ENCODE measurements around the gene KCNC3.
A peak's percentile ranks its signal among the peaks of the same experiment; 100 is the strongest.

Gene KCNC3

GRCh38 chr19:50329146-50329925, at the start of gene KCNC3:
Gene KCNC3, minus strand, starts transcription at chr19:50329377. Its CDS starts 295 bp downstream, at chr19:50329082.
- Histone ChIP-seq H3K27me3 (ENCODE audit: low read depth) (peaks cover 13% of the 10 kb centered on the region), H3K4me3 (peak within 1 kb of the TSS; percentile 19)
- in situ Hi-C loops (cut with MboI; ENCODE audit: low sequenced_read_pairs) = no loop called here

GRCh38 chr19:50378863-50379236, 49.7 kb upstream of the KCNC3 start:
- in situ Hi-C loops (cut with MboI; ENCODE audit: low sequenced_read_pairs) = loop anchor here (10.0 kb wide), 1 partner anchor 406 kb away; no protein-coding TSS in a partner anchor
- Histone ChIP-seq H3K9me3 (no peaks in the 10 kb centered on the region), H3K27me3 (ENCODE audit: low read depth) (no peaks in the 10 kb centered on the region), H3K36me3 (replicated peaks) (peaks cover 25% of the 10 kb centered on the region), H3K4me3 (no peak overlapping the region), H3K4me1 (peaks cover 6% of the 10 kb centered on the region)
- DNase-seq (ENCODE audit: low spot score in 2 of 2) = no peak

More at GRCh38 chr19:50329146-50329925, at the start of gene KCNC3:
- DNase-seq (ENCODE audit: low spot score in 2 of 2) = peak; percentile 94 to 100
- Histone ChIP-seq H3K36me3 (replicated peaks) (no peaks in the 10 kb centered on the region), H3K4me1 (peaks cover 11% of the 10 kb centered on the region), H3K9me3 (no peaks in the 10 kb centered on the region; the same call in 1 of the 2 replicates)

- no peak for DNase-seq (ENCODE audit: low spot score in 2 of 2)
- H3K36me3 ChIP-seq (replicated peaks) = peaks cover 25% of the 10 kb centered on the region
- no peaks in the 10 kb centered on the region for H3K9me3 ChIP-seq
- H3K4me3 ChIP-seq = no peak overlapping the region
- in situ Hi-C loops (cut with MboI; ENCODE audit: low sequenced_read_pairs) = loop anchor here (10.0 kb wide), 1 partner anchor 406 kb away; no protein-coding TSS in a partner anchor
- H3K4me1 ChIP-seq = peaks cover 3% of the 10 kb centered on the region
- H3K27me3 ChIP-seq (ENCODE audit: low read depth) = no peaks in the 10 kb centered on the region
Measured at GRCh38 chr19:50378169-50378862, 49.1 kb upstream of the KCNC3 start.

- H3K9me3 ChIP-seq = no peaks in the 10 kb centered on the region
- H3K4me3 ChIP-seq = no peak overlapping the region
- peaks cover 2% of the 10 kb centered on the region for H3K4me1 ChIP-seq
- H3K27me3 ChIP-seq (ENCODE audit: low read depth) = no peaks in the 10 kb centered on the region
- peaks cover 25% of the 10 kb centered on the region for H3K36me3 ChIP-seq (replicated peaks)
- in situ Hi-C loops (cut with MboI; ENCODE audit: low sequenced_read_pairs) = loop anchor here (10.0 kb wide), 1 partner anchor 407 kb away; no protein-coding TSS in a partner anchor
- no peak for DNase-seq (ENCODE audit: low spot score in 2 of 2)
Measured at GRCh38 chr19:50377517-50377916, 48.3 kb upstream of the KCNC3 start.

GRCh38 chr19:50377051-50377461, 47.9 kb upstream of the KCNC3 start:
- H3K4me1 ChIP-seq = peaks cover 2% of the 10 kb centered on the region
- peaks cover 25% of the 10 kb centered on the region for H3K36me3 ChIP-seq (replicated peaks)
- in situ Hi-C loops (cut with MboI; ENCODE audit: low sequenced_read_pairs) = loop anchor here (10.0 kb wide), 1 partner anchor 408 kb away; no protein-coding TSS in a partner anchor
- no peaks in the 10 kb centered on the region for H3K27me3 ChIP-seq (ENCODE audit: low read depth)
- peak; percentile 29 to 70 for DNase-seq (ENCODE audit: low spot score in 2 of 2)
- H3K4me3 ChIP-seq = peak overlapping the region; percentile 14
- no peaks in the 10 kb centered on the region for H3K9me3 ChIP-seq

- H3K27me3 ChIP-seq (ENCODE audit: low read depth) = no peaks in the 10 kb centered on the region
- in situ Hi-C loops (cut with MboI; ENCODE audit: low sequenced_read_pairs) = loop anchor here (10.0 kb wide), 1 partner anchor 408 kb away; no protein-coding TSS in a partner anchor
- peak; percentile 92 to 95 for DNase-seq (ENCODE audit: low spot score in 2 of 2)
Measured at GRCh38 chr19:50376166-50377050, 47.2 kb upstream of the KCNC3 start, which contains the start of gene NR1H2. Gene NR1H2, plus strand, starts transcription at chr19:50376457. Its CDS starts 1,149 bp downstream, at chr19:50377606.

GRCh38 chr19:50371914-50372475, 42.8 kb upstream of the KCNC3 start:
- DNase-seq (ENCODE audit: low spot score in 2 of 2) = no peak
- no peaks in the 10 kb centered on the region for H3K27me3 ChIP-seq (ENCODE audit: low read depth)
- no peaks in the 10 kb centered on the region for H3K9me3 ChIP-seq
- peaks cover 10% of the 10 kb centered on the region for H3K4me1 ChIP-seq
- in situ Hi-C loops (cut with MboI; ENCODE audit: low sequenced_read_pairs) = loop anchor here (10.0 to 25.0 kb wide), 2 partner anchors 413 to 540 kb away; partner anchors contain the start of gene KLK4
- H3K36me3 ChIP-seq (replicated peaks) = no peaks in the 10 kb centered on the region
- no peak overlapping the region for H3K4me3 ChIP-seq

More at GRCh38 chr19:50376166-50377050, 47.2 kb upstream of the KCNC3 start, which contains the start of gene NR1H2:
- no peaks in the 10 kb centered on the region for H3K9me3 ChIP-seq
- H3K4me3 ChIP-seq = peak within 1 kb of the TSS; percentile 97
- H3K4me1 ChIP-seq = peaks cover 2% of the 10 kb centered on the region
- peaks cover 25% of the 10 kb centered on the region for H3K36me3 ChIP-seq (replicated peaks)

- H3K4me3 ChIP-seq = peak overlapping the region; percentile 39
- in situ Hi-C loops (cut with MboI; ENCODE audit: low sequenced_read_pairs) = loop anchor here (25.0 kb wide), 1 partner anchor 543 kb away; the partner anchor contains the start of gene KLK4
- peak; percentile 78 to 90 for DNase-seq (ENCODE audit: low spot score in 2 of 2)
- no peaks in the 10 kb centered on the region for H3K36me3 ChIP-seq (replicated peaks)
- peaks cover 8% of the 10 kb centered on the region for H3K4me1 ChIP-seq
- H3K9me3 ChIP-seq = no peaks in the 10 kb centered on the region
- no peaks in the 10 kb centered on the region for H3K27me3 ChIP-seq (ENCODE audit: low read depth)
Measured at GRCh38 chr19:50368649-50369570, 39.7 kb upstream of the KCNC3 start.

GRCh38 chr19:50365434-50366306, 36.5 kb upstream of the KCNC3 start, which contains the start of gene NAPSA:
Gene NAPSA, minus strand, starts transcription at chr19:50365639. Its CDS starts 18 bp downstream, at chr19:50365621.
- H3K4me3 ChIP-seq = no peak within 1 kb of the TSS
- H3K4me1 ChIP-seq = peaks cover 8% of the 10 kb centered on the region
- no peaks in the 10 kb centered on the region for H3K9me3 ChIP-seq
- no peak for DNase-seq (ENCODE audit: low spot score in 2 of 2)
- in situ Hi-C loops (cut with MboI; ENCODE audit: low sequenced_read_pairs) = loop anchor here (25.0 kb wide), 1 partner anchor 547 kb away; the partner anchor contains the start of gene KLK4
- no peaks in the 10 kb centered on the region for H3K36me3 ChIP-seq (replicated peaks)
- no peaks in the 10 kb centered on the region for H3K27me3 ChIP-seq (ENCODE audit: low read depth)

- H3K27me3 ChIP-seq (ENCODE audit: low read depth) = no peaks in the 10 kb centered on the region
- in situ Hi-C loops (cut with MboI; ENCODE audit: low sequenced_read_pairs) = loop anchor here (25.0 kb wide), 1 partner anchor 549 kb away; the partner anchor contains the start of gene KLK4
Measured at GRCh38 chr19:50362656-50363424, 33.7 kb upstream of the KCNC3 start.

More at GRCh38 chr19:50362656-50363424, 33.7 kb upstream of the KCNC3 start:
- no peak overlapping the region for H3K4me3 ChIP-seq
- DNase-seq (ENCODE audit: low spot score in 2 of 2) = no peak
- no peaks in the 10 kb centered on the region for H3K9me3 ChIP-seq
- H3K4me1 ChIP-seq = no peaks in the 10 kb centered on the region
- H3K36me3 ChIP-seq (replicated peaks) = no peaks in the 10 kb centered on the region

Data from HAP-1 (cell line).